Esophagus (tissue), 2 donors: Measurements from ENCODE around the gene HSPA13. TPM values are rescaled to one million over a fixed set of nuclear protein-coding genes. Genes with fewer than 3 reads are reported as not detected.

ENCODE experiments used
- H3K27ac ChIP-seq, 2 donors: one replicate each; pipeline ENCODE4 v1.5.1; 2013; ENCODE audit warnings: low read depth in 2 of 2, mild to moderate bottlenecking in 2 of 2, inconsistent platforms in 1 of 2, low read length in 1 of 2, moderate library complexity in 1 of 2
- H3K27me3 ChIP-seq, 2 donors: one replicate each; pipeline ENCODE4 v1.6.1; 2013; ENCODE audit warnings: low read length in 2 of 2, control low read depth in 1 of 2, mild to moderate bottlenecking in 1 of 2; ENCODE audit not compliant: insufficient read depth in 2 of 2, control insufficient read depth in 1 of 2
- H3K36me3 ChIP-seq, 2 donors: one replicate each; pipeline ENCODE4 v1.6.1; 2013; ENCODE audit warnings: low read length in 1 of 2; ENCODE audit not compliant: control insufficient read depth in 2 of 2, insufficient read depth in 2 of 2
- H3K4me1 ChIP-seq, 2 donors: one replicate each; pipeline ENCODE4 v1.6.1; 2013; ENCODE audit warnings: low read length in 1 of 2; ENCODE audit not compliant: control insufficient read depth in 2 of 2, insufficient read depth in 2 of 2
- H3K4me3 ChIP-seq, 2 donors: one replicate each; pipeline ENCODE4 v1.5.1; 2013; ENCODE audit warnings: low read length in 2 of 2, mild to moderate bottlenecking in 2 of 2, low read depth in 1 of 2, moderate library complexity in 1 of 2
- H3K9me3 ChIP-seq, 2 donors: one replicate each; pipeline ENCODE4 v1.6.1; 2013; ENCODE audit warnings: mild to moderate bottlenecking in 2 of 2, low read depth in 1 of 2, low read length in 1 of 2, moderate library complexity in 1 of 2; ENCODE audit not compliant: control insufficient read depth in 2 of 2, insufficient read depth in 1 of 2
- WGBS, 2 donors: extraction: QIAGEN DNeasy Blood & Tissue Kit; methylation state at CpG; one replicate each; pipeline ENCODE4 v1.1.7; 2013; 5-methylcytosine and 5-hydroxymethylcytosine counted together
- polyA plus RNA-seq, 2 donors: library from polyadenylated mRNA; stranded (reverse); fragments of 200-250 nt; gene quantifications; one replicate each; pipeline ENCODE4 v1.2.3, GENCODE V29; 2013
- donor health status: healthy with polysubstance abuse.
- donor health status: Bipolar disorder and iron deficiency.

HSPA13 gene, protein sequence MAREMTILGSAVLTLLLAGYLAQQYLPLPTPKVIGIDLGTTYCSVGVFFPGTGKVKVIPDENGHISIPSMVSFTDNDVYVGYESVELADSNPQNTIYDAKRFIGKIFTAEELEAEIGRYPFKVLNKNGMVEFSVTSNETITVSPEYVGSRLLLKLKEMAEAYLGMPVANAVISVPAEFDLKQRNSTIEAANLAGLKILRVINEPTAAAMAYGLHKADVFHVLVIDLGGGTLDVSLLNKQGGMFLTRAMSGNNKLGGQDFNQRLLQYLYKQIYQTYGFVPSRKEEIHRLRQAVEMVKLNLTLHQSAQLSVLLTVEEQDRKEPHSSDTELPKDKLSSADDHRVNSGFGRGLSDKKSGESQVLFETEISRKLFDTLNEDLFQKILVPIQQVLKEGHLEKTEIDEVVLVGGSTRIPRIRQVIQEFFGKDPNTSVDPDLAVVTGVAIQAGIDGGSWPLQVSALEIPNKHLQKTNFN
- polyA plus RNA-seq = 1 to 10 TPM; 1.4 to 3.8 TPM

DNA sequence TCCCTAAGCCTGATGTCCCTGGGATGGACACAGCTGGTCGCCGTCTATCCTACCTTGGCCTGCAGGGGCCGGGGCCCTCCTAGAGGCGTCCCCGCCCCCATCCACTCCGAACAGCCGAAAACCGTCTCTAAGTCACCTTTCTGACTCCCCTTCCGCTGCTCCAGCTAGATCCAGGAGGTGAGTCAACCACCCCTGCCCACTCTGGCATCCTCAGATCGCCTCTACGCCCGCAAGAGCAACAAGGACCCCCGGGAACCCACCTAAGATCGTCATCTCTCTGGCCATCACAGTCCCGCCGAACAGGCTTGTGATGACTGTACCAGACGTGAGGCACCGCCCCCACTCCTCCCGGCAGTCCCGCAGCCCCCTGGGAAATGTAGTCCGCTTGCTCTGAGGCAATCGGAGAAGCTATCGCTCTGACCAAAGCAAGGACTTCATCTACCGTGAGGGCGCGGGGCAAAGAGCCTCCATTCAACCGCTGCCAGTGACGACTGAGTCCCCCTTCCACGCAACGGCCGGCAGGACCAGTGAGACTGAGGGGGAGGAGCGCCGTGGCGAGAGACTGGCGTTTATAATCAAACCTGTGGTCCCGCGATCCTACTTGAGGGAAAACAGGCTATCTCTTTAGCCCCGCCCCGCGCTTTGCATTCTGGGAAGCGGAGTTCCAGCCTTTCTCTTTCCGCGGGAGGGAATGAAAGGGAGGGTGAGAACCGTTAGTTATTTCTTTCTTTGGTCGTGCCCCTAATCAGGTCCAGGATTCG, at the start of gene HSPA13:
Gene HSPA13, minus strand, starts transcription at position 312 of the 761 bp plus-strand sequence. Its CDS starts 27 bp downstream, at position 285.
- Histone ChIP-seq H3K27ac (peak within 1 kb of the TSS; percentile 83 to 86), H3K4me3 (peak within 1 kb of the TSS; percentile 92 to 93), H3K27me3 (no peaks in the 10 kb centered on the region), H3K9me3 (no peaks in the 10 kb centered on the region), H3K4me1 (no peaks in the 10 kb centered on the region), H3K36me3 (no peaks in the 10 kb centered on the region)
- 0% methylated on average over 46 of the region's 46 CpGs for WGBS, 2 donors

DNA sequence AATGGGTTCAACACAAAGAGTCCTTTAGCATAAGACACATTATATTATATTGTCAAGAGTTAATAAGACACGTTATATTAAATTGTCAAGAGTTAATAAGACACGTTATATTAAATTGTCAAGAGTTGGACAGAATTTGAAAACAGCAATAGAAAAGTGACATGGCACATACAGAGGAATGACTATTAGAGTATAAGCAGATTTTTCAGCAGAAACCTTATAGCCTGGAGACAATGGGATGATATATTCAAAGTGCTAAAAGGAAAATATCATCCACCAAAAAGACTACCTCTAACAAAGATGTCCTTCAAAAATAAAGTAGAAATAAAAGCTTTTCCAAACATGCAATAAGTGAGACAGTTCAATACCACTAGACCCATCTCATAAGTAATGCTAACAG, 36.0 kb upstream of the HSPA13 start:
- H3K27ac ChIP-seq = no peak overlapping the region
- no peaks in the 10 kb centered on the region for H3K4me1 ChIP-seq
- H3K36me3 ChIP-seq = no peaks in the 10 kb centered on the region
- no peaks in the 10 kb centered on the region for H3K27me3 ChIP-seq
- H3K4me3 ChIP-seq = no peak overlapping the region
- WGBS, 2 donors = 80 to 86% methylated on average over 2 of the region's 2 CpGs
- peaks cover 9 to 19% of the 10 kb centered on the region in 2 donors for H3K9me3 ChIP-seq

DNA sequence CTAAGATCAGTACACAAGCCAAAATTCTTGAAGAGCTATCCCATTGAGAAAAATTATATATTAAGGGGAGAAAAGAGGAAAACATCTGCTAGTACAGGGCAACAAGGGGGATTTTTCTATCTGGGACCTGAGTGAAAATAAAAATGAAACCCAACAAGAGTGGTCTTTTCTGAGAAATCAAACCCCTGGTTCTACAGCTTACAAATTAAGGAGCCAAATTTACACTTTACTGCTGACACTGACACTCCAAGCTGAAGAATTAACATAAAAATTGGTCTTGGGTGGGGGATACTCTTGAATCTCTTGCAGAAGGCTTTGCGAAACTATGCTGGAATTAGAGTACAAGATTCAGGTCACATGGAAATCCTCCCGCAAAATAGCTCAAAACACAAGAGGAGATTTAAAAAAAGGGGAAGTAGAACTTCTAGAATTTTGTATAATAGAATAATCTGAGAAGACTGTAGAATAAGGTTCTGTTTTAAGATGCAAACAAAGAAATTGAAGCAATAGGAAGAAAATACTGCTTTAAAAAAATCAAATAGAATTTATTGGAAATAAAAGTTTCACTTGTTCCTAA, 32.1 kb upstream of the HSPA13 start:
- WGBS, 2 donors = 86 to 94% methylated on average over 2 of the region's 2 CpGs
- Histone ChIP-seq H3K27me3 (no peaks in the 10 kb centered on the region), H3K4me1 (no peaks in the 10 kb centered on the region), H3K36me3 (no peaks in the 10 kb centered on the region), H3K4me3 (no peak overlapping the region), H3K9me3 (peaks cover 9 to 12% of the 10 kb centered on the region in 2 donors), H3K27ac (no peak overlapping the region)

DNA sequence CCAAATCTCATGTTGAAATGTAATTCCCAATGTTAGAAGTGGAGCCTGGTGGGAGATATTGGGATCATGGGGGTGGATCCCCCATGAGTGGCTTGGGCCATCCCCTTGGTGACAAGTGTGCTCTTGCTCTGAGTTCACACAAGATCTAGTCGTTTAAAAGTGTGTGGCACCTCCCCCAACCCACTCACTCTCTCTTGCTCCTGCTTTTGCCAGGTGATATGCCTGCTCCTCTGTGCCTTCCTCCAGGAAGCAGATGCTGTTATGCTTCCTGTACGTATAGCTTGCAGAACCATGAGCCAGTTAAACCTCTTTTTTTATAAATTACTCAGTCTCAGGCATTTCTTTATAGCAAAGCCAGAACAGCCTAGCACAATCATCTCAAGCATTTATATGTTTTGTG, 23.0 kb upstream of the HSPA13 start:
- H3K36me3 ChIP-seq = no peaks in the 10 kb centered on the region
- H3K27ac ChIP-seq = no peak overlapping the region
- 19 to 25% methylated on average over 2 of the region's 2 CpGs for WGBS, 2 donors
- H3K4me3 ChIP-seq = no peak overlapping the region
- H3K27me3 ChIP-seq = no peaks in the 10 kb centered on the region
- no peaks in the 10 kb centered on the region for H3K9me3 ChIP-seq
- no peaks in the 10 kb centered on the region for H3K4me1 ChIP-seq

DNA sequence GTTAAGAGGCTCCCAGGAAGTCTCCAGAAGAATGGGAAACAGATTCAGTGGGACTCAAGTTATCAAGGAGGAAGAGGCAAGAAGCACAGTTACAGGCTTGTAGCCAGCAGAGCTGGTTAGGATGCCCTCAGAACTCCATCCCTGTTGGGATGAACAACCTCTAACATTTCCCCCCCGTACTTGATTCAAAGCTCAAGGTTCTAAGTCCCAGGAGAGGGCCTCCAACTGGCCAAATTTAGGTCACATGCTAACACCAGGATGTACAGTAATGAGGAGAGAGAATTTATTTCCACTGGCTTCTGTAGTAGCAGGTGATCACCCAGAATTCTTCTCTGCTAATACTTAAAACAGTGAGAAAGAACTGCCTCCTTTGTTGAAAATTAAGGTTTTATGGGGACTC, 22.3 kb upstream of the HSPA13 start:
- WGBS, 2 donors = 56% methylated on average over 1 of the region's 1 CpG
- no peaks in the 10 kb centered on the region for H3K27me3 ChIP-seq

DNA sequence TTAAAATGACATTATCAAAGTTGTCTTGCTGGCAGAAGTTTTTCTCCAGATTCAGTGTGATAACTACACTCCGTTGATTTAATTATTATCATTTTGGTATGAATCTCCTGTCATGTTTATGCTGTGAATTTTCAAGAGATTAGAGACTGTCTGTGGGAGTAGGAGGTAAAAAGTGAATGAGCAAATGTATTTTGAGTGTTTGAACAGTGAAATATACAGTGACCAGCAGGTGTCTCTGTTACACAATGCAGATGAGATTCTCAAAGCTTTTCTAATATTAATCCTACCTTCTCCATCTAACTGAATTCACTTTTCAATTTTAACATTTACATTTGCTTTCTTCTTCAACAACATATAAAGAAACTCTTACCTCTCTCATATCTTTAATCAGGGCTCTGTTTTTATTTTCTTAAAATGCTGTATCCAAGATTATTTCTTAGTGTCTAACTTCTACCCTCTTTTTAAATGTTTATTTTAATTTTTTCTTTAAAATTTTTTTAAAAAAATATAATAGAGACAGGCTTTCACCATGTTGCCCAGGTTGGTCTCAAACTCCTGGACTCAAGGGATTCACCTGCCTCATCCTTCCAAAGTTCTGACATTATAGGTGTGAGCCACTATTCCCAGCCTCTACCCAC, 20.9 kb upstream of the HSPA13 start:
- Histone ChIP-seq H3K36me3 (no peaks in the 10 kb centered on the region), H3K27me3 (no peaks in the 10 kb centered on the region), H3K4me3 (no peak overlapping the region), H3K4me1 (no peaks in the 10 kb centered on the region), H3K27ac (no peak overlapping the region), H3K9me3 (no peaks in the 10 kb centered on the region)
- 20 to 38% methylated on average over 1 of the region's 1 CpG for WGBS, 2 donors

More for the DNA sequence above, 22.3 kb upstream of the HSPA13 start:
- Histone ChIP-seq H3K36me3 (no peaks in the 10 kb centered on the region), H3K4me3 (no peak overlapping the region), H3K9me3 (no peaks in the 10 kb centered on the region), H3K27ac (no peak overlapping the region), H3K4me1 (no peaks in the 10 kb centered on the region)

DNA sequence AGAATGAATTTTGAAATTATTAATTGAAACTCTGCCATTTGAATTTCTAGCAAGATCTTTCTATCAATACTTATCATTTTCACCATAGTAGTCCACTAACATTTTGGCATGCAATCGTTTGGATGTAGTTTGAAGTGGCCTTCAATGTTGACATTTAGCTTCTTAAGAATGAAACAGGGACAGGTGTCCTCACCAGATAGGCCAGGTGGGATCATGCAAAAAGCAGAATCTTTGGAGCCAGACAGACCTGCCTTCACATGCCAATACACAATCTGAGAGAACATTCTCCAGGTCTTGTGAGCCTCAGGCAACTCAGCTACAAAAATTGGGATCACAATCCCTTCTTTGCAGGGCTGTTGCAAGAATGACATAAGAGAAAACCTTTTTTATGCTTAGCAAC, 18.3 kb upstream of the HSPA13 start:
- Histone ChIP-seq H3K27me3 (no peaks in the 10 kb centered on the region), H3K9me3 (no peaks in the 10 kb centered on the region), H3K36me3 (no peaks in the 10 kb centered on the region), H3K27ac (no peak overlapping the region), H3K4me1 (no peaks in the 10 kb centered on the region), H3K4me3 (no peak overlapping the region)
- WGBS, 2 donors = 31 to 32% methylated on average over 1 of the region's 1 CpG

DNA sequence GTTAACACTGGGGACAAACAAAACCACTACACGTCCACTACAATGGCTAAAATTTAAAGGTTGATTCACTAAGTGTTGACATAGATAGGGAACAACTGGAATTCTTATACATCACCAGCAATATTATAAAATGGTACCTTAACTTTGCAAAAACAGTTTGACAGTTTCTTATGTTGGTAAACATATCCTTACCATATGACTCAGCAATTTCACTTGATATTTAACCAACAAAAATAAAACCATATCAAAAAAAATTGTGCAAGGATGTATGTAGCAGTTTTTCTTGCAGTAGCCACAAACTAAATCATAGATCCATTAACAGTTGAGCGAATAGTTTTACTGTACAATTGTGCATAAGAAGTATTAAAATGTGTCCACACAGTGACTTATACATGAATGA, 5.3 kb upstream of the HSPA13 start:
- Histone ChIP-seq H3K36me3 (no peaks in the 10 kb centered on the region), H3K27ac (no peak overlapping the region), H3K4me3 (no peak overlapping the region), H3K27me3 (no peaks in the 10 kb centered on the region), H3K4me1 (no peaks in the 10 kb centered on the region), H3K9me3 (no peaks in the 10 kb centered on the region)
- WGBS, 2 donors = 87 to 91% methylated on average over 2 of the region's 2 CpGs

DNA sequence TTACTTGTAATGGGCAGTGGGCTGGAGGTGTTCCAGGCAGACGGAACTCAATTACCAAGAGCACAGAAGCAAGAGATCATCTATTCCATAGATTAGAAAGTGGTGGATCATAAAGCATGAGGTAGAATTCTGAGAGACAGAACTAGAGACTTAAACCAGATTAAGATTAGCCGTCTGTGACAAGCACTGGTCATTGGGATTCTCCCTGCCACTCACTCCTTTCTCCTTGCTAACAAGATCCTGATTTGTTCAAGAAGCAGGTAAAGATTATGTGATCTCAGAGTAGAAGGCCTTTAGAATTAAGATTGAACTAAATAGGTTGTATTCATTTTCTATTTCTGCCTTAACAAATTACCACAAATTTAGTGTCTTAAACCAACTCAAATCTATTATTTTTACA, 1.5 kb upstream of the HSPA13 start:
- no peaks in the 10 kb centered on the region for H3K9me3 ChIP-seq
- no peaks in the 10 kb centered on the region for H3K27me3 ChIP-seq
- H3K4me1 ChIP-seq = no peaks in the 10 kb centered on the region
- H3K36me3 ChIP-seq = no peaks in the 10 kb centered on the region
- H3K4me3 ChIP-seq = no peak overlapping the region
- WGBS, 2 donors = 92 to 93% methylated on average over 2 of the region's 2 CpGs
- no peak overlapping the region for H3K27ac ChIP-seq
